ENCODE measurements around the gene C9orf85.

Gene C9orf85

DNA sequence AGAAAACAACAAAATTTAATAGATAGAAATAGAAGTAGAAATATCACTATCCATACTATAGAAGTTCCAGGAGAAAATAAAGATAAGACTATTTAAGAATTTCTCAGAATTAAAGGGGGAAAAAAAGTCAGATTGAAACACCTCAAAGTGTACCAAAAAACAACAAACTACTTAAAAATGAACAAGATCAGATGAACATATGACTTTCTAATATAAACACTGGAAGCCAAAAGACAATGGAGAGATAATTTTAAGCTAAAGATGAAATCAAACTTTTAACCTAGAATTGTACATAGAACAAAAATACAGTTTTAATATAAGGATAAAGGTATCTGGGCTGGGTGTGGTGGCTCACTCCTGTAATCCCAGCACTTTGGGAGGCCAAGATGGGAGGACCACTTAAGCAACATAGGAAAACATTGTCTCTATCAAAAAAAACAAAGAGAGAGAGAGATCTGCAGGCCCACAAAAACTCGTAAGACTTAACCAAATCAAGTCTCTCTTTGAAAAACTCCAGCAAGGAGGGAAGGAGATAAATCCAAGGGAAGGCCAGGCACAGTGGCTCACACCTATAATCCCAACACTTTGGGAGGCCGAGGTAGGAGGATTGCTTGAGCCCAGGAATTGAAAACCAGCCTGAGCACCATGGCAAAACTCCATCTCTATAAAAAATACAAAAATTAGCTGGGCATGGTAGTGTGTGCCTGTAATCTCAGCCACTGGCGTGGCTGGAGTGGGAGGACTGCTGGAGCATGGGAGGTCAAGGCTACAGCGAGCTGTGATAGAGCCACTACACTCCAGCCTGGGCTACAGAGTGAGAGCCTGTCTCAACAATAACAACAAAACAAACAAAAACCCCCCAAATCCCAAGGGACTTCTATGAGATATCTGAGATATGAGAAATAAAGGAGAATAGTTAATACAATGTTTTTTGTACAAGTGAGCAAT, 32.8 kb upstream of the C9orf85 start:
- CTCF ChIA-PET, result interaction anchor here (1.5 kb wide), 1 partner anchor 12 kb away, joined by 4 read pairs; no protein-coding TSS in a partner anchor
- TF ChIP-seq, protein P1, sequence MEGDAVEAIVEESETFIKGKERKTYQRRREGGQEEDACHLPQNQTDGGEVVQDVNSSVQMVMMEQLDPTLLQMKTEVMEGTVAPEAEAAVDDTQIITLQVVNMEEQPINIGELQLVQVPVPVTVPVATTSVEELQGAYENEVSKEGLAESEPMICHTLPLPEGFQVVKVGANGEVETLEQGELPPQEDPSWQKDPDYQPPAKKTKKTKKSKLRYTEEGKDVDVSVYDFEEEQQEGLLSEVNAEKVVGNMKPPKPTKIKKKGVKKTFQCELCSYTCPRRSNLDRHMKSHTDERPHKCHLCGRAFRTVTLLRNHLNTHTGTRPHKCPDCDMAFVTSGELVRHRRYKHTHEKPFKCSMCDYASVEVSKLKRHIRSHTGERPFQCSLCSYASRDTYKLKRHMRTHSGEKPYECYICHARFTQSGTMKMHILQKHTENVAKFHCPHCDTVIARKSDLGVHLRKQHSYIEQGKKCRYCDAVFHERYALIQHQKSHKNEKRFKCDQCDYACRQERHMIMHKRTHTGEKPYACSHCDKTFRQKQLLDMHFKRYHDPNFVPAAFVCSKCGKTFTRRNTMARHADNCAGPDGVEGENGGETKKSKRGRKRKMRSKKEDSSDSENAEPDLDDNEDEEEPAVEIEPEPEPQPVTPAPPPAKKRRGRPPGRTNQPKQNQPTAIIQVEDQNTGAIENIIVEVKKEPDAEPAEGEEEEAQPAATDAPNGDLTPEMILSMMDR (IDR thresholded peaks at IDR 0.05; ENCODE audit: insufficient read depth, low read length, missing control alignments), result no peak
- DNase-seq (ENCODE audit: low read depth, low spot score), result no peak
- no peak overlapping the region for H3K4me3 ChIP-seq (ENCODE audit: low read depth, low read length)
- POLR2A ChIA-PET, result no interaction called here

DNA sequence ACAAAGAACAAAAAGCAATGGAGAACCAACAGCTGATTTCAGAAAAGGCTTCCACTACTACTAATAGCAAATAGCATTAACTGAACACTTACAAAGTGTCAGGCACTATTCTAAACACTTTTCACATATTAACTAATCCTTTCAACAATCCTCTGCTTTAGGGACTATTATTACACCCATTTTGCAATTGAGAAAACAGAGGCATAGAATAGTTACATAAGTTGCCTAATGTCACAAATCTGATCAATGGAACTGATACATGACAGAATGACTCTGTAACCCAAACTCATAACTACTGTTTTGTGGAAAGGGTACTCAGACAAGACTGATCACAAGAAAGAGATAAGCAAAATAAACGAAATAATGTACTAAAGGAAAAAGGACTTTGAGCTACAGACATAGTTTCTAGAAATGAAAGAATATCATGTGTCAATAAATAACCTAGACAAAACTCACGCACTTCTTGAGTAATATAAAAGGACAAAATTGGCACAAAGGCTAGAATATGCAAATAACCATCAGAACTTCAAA, 31.7 kb upstream of the C9orf85 start:
- no peak overlapping the region for H3K4me3 ChIP-seq (ENCODE audit: low read depth, low read length)
- POLR2A ChIA-PET, result no interaction called here
- TF ChIP-seq, protein P1 (IDR thresholded peaks at IDR 0.05; ENCODE audit: insufficient read depth, low read length, missing control alignments), result no peak
- CTCF ChIA-PET, result interaction anchor here (1.5 kb wide), 1 partner anchor 11 kb away, joined by 4 read pairs; no protein-coding TSS in a partner anchor
- DNase-seq (ENCODE audit: low read depth, low spot score), result no peak

DNA sequence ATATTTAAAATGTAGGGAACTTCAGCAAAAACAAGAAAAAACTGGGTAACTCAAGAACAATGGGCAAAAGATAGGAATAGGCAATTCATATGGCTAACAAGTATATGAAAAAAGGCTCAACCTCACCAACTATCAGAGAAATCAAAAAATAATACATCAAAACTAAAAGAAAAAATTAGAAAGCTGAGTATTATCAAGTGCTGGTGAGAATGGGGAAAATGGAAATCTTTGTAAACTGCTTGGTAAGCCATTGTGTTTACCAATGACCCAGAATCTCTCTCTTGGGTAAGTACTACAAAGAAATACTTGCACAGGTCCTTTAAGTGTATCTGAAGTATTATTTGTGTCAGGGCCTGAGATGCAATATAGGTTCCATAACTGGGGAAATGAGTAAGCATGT, 27.4 kb upstream of the C9orf85 start:
- TF ChIP-seq, protein P1 (IDR thresholded peaks at IDR 0.05; ENCODE audit: insufficient read depth, low read length, missing control alignments), result no peak
- no peak overlapping the region for H3K4me3 ChIP-seq (ENCODE audit: low read depth, low read length)
- ChIA-PET POLR2A (no interaction called here), CTCF (no interaction called here)
- DNase-seq (ENCODE audit: low read depth, low spot score), result no peak

DNA sequence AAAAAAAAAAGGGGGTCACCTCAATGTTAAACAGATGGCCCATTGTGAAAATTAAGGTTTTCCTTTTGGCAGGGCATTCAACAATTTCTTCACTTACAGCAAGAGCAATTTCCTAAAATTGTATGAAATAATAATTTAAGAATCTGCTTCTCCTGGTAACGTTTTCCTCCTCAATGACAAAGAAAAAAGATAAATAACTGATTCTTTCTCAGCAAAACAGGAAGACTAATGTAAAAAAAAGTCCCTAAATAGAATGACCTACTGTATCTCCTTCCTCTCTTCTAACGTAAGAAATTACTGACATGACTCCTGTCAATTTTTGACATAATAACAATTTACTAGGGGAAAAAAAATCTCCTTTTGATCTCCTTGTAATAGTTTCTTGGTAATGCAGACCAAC, 26.0 kb upstream of the C9orf85 start:
- ChIA-PET CTCF (interaction anchor here (1.2 kb wide), 1 partner anchor 11 kb away, joined by 4 read pairs; no protein-coding TSS in a partner anchor), POLR2A (no interaction called here)
- no peak for DNase-seq (ENCODE audit: low read depth, low spot score)
- TF ChIP-seq, protein P1 (IDR thresholded peaks at IDR 0.05; ENCODE audit: insufficient read depth, low read length, missing control alignments), result no peak
- no peak overlapping the region for H3K4me3 ChIP-seq (ENCODE audit: low read depth, low read length)

DNA sequence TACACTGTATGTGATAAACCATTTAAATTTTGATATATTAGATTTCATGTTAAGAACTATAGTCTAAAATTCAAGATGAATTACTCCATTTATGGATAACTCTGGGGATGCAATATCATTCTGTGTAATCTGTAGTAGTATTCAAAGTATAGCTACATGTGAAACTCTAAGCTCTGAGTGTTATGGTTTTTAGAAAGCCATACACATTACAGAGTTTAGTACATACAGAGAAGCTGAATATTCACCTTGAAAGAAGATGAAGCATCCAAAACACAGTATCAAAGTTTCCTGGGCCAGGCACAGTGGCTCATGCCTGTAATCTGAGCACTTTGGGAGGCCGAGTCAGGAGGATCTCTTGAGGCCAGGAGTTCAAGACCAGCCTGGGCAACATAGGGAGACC, 25.4 kb upstream of the C9orf85 start:
- no peak for DNase-seq (ENCODE audit: low read depth, low spot score)
- TF ChIP-seq, protein P1 (IDR thresholded peaks at IDR 0.05; ENCODE audit: insufficient read depth, low read length, missing control alignments), result no peak
- ChIA-PET CTCF (interaction anchor here (1.2 kb wide), 1 partner anchor 10 kb away, joined by 4 read pairs; no protein-coding TSS in a partner anchor), POLR2A (no interaction called here)
- H3K4me3 ChIP-seq (ENCODE audit: low read depth, low read length), result no peak overlapping the region

DNA sequence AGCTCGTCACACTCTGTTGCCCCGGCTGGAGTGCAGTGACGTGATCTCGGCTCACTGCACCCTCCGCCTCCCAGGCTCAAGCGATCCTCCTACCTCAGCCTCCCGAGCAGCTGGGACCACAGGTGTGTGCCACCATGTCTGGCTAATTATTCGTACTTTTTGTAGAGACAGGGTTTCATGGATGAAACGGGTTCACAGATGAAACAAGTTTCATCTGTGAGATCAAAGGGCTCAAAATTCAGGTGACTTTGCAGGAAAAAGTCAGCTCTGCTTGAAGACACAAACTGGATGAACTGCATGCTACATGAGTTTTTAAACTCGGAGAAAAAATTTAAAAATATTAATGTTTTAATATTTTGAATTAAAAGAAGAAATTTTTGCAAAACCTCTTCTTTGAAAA, 24.9 kb upstream of the C9orf85 start:
- ChIA-PET POLR2A (no interaction called here), CTCF (interaction anchor here (1.2 kb wide), 1 partner anchor 10 kb away, joined by 4 read pairs; no protein-coding TSS in a partner anchor)
- no peak for DNase-seq (ENCODE audit: low read depth, low spot score)
- no peak overlapping the region for H3K4me3 ChIP-seq (ENCODE audit: low read depth, low read length)
- TF ChIP-seq, protein P1 (IDR thresholded peaks at IDR 0.05; ENCODE audit: insufficient read depth, low read length, missing control alignments), result no peak

All from AG04449 (cell line).